Caco-2 (cell line): ENCODE data around the gene FANCI. TPM values are rescaled to one million over a fixed set of nuclear protein-coding genes. Genes with fewer than 3 reads are reported as not detected.

ENCODE experiments used
- BruUV-seq: library from RNA; stranded (reverse); fragments of 400-500 nt; replicated peaks from 2 replicates; lab custom pipeline; 2021; lab: Mats Ljungman, UMichigan
- CTCF ChIA-PET: fragments of 300-600 bp; sonication (Branson Sonifier 250); formaldehyde crosslinking; loops from one replicate; lab custom pipeline; 2022; ENCODE audit warnings: antibody characterized with exemption; lab: Charles Lee
- POLR2A ChIA-PET: fragments of 300-600 bp; sonication (Branson Sonifier 250); formaldehyde crosslinking; loops from one replicate; lab custom pipeline; 2022; ENCODE audit warnings: antibody characterized with exemption; lab: Charles Lee
- DNase-seq, 2 experiments: peaks; one replicate each; pipeline versions ENCODE4 v3.0.0 to v3.0.0-alpha.2; 2020 to 2022
- H3K27me3 ChIP-seq: replicated peaks from 2 replicates; pipeline ENCODE4 v1.6.0; 2011; ENCODE audit warnings: low read length; ENCODE audit not compliant: control insufficient read depth, insufficient read depth
- H3K36me3 ChIP-seq: 2 replicates; pipeline ENCODE4 v1.5.1; 2011; ENCODE audit warnings: low read length; ENCODE audit not compliant: control insufficient read depth, insufficient read depth
- H3K4me1 ChIP-seq: fragments of 250-450 bp; sonication (Bioruptor Pico); 2 replicates; pipeline ENCODE4 v1.5.1; 2020; ENCODE audit warnings: mild to moderate bottlenecking
- H3K4me3 ChIP-seq: 2 replicates; pipeline ENCODE4 v1.5.1; 2011; ENCODE audit warnings: low read depth, mild to moderate bottlenecking, control low read depth, low read length
- H3K9me3 ChIP-seq: fragments of 250-450 bp; sonication (Bioruptor Pico); 2 replicates; pipeline ENCODE4 v1.5.1; 2020; ENCODE audit warnings: mild to moderate bottlenecking, moderate library complexity
- H3K27ac Mint-ChIP-seq: one replicate; pipeline ENCODE4 v1.8.0; 2022; ENCODE audit warnings: mixed read lengths; ENCODE audit not compliant: unreplicated experiment
- H3K27me3 Mint-ChIP-seq: one replicate; pipeline ENCODE4 v1.8.0; 2022; ENCODE audit warnings: mixed read lengths; ENCODE audit not compliant: insufficient read depth, unreplicated experiment
- H3K36me3 Mint-ChIP-seq: one replicate; pipeline ENCODE4 v1.8.0; 2022; ENCODE audit warnings: mild to moderate bottlenecking, mixed read lengths; ENCODE audit not compliant: insufficient read depth, unreplicated experiment
- H3K4me1 Mint-ChIP-seq: one replicate; pipeline ENCODE4 v1.8.0; 2022; ENCODE audit warnings: low read depth, mixed read lengths; ENCODE audit not compliant: unreplicated experiment
- H3K4me3 Mint-ChIP-seq: one replicate; pipeline ENCODE4 v1.8.0; 2022; ENCODE audit warnings: mild to moderate bottlenecking, moderate library complexity, mixed read lengths; ENCODE audit not compliant: unreplicated experiment
- H3K9me3 Mint-ChIP-seq: one replicate; pipeline ENCODE4 v1.8.0; 2022; ENCODE audit warnings: mixed read lengths; ENCODE audit not compliant: unreplicated experiment
- intact Hi-C: fragments of 100-400 bp; cut with micrococcal nuclease; formaldehyde crosslinking; loops from one replicate; pipeline ENCODE4 v1.10.0; 2022; ENCODE audit not compliant: unreplicated experiment
- total RNA-seq: library from RNA; stranded (reverse); gene quantifications from 2 replicates; pipeline ENCODE4 v1.2.3, GENCODE V29; 2022
- TF ChIP-seq, protein P1 (sequence below), 2 experiments: fragments of 200-600 bp in 1 of 2; IDR thresholded peaks; 1 replicate in 1 of 2; 2 replicates in 1 of 2; pipeline versions ENCODE4 v1.5.1 to v1.8.0; 2011 to 2022; ENCODE audit warnings: antibody characterized with exemption in 1 of 2, control low read depth in 1 of 2, inconsistent platforms in 1 of 2, low read depth in 1 of 2, low read length in 1 of 2, mild to moderate bottlenecking in 1 of 2, moderate library complexity in 1 of 2; ENCODE audit not compliant: insufficient read depth in 1 of 2, severe bottlenecking in 1 of 2, unreplicated experiment in 1 of 2

Gene FANCI
- total RNA-seq, 1 experiment from 2014 or later = 94.2 TPM

DNA sequence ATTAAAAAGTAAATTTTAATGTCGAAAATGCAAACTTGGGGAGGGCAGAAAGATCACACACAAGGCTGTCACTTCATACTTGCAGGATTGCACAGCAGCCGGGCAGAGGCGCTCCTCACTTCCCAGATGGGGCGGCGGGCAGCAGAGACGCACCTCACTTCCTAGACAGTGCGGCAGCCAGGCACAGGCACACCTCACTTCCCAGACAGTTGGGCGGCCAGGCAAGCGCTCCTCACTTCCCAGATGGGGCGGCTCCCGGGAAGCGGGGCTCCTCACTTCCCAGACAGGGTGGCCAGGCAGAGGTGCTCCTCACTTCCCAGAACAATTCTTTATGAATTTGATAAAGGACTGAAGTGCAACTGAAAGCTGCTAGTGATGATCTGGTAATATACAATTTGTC lies 43.6 kb upstream of the FANCI start:
- no peaks in the 10 kb centered on the region for H3K4me1 Mint-ChIP-seq
- intact Hi-C loops = no loop called here

DNA sequence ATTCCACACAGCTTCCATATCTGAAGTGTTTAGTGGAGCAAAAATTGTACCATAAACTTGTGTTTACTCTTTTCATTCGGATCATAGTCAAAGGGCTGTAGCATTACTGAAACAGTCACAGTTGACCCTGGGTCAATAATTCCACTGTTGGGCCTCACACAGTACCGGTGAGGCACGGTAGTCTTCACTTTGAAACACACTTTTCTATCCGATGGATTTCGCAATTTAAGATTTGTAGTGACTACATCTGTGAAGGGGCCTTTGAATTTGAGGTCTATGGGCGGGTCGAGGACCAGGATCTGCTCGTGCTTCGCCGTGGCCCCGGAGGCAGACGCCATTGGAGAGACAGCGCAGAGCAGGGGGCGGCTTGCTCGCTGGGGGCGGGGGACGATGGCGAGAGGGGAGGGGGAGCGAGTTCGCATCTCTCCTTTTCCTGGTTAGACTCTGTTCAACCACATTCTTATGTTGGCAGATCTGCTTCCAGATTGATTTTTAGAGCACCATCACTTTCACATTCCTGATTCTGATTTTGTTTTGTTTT lies 42.2 kb upstream of the FANCI start:
- intact Hi-C loops = no loop called here
- ChIA-PET POLR2A (no interaction called here), CTCF (no interaction called here)
- H3K4me3 ChIP-seq = no peak overlapping the region
- TF ChIP-seq, protein P1, sequence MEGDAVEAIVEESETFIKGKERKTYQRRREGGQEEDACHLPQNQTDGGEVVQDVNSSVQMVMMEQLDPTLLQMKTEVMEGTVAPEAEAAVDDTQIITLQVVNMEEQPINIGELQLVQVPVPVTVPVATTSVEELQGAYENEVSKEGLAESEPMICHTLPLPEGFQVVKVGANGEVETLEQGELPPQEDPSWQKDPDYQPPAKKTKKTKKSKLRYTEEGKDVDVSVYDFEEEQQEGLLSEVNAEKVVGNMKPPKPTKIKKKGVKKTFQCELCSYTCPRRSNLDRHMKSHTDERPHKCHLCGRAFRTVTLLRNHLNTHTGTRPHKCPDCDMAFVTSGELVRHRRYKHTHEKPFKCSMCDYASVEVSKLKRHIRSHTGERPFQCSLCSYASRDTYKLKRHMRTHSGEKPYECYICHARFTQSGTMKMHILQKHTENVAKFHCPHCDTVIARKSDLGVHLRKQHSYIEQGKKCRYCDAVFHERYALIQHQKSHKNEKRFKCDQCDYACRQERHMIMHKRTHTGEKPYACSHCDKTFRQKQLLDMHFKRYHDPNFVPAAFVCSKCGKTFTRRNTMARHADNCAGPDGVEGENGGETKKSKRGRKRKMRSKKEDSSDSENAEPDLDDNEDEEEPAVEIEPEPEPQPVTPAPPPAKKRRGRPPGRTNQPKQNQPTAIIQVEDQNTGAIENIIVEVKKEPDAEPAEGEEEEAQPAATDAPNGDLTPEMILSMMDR (IDR thresholded peaks at IDR 0.05; ENCODE audit: insufficient read depth in 1 of 2, low read depth in 1 of 2, low read length in 1 of 2, severe bottlenecking in 1 of 2, unreplicated experiment in 1 of 2) = no peak
- no peak for DNase-seq
- Mint-ChIP-seq H3K27me3 (no peaks in the 10 kb centered on the region), H3K9me3 (no peaks in the 10 kb centered on the region), H3K36me3 (peaks cover 8% of the 10 kb centered on the region), H3K4me3 (no peak overlapping the region), H3K27ac (no peak overlapping the region), H3K4me1 (no peaks in the 10 kb centered on the region)
- H3K4me1 ChIP-seq = no peaks in the 10 kb centered on the region
- no peaks in the 10 kb centered on the region; the same call in 1 of the 2 replicates for H3K36me3 ChIP-seq
- no TSS peak for BruUV-seq
- H3K27me3 ChIP-seq = no peaks in the 10 kb centered on the region
- no peaks in the 10 kb centered on the region for H3K9me3 ChIP-seq

More for the DNA sequence above, 43.6 kb upstream of the FANCI start:
- Mint-ChIP-seq H3K27me3 (no peaks in the 10 kb centered on the region), H3K9me3 (no peaks in the 10 kb centered on the region), H3K36me3 (peaks cover 17% of the 10 kb centered on the region), H3K4me3 (no peak overlapping the region), H3K27ac (no peak overlapping the region)
- no peaks in the 10 kb centered on the region for H3K27me3 ChIP-seq
- ChIA-PET CTCF (interaction anchor here (1.0 to 1.2 kb wide), 2 partner anchors 22 to 166 kb away, joined by 3 to 5 read pairs; no protein-coding TSS in a partner anchor), POLR2A (no interaction called here)
- no peak for DNase-seq
- H3K4me3 ChIP-seq = no peak overlapping the region
- TF ChIP-seq, protein P1 (IDR thresholded peaks at IDR 0.05; ENCODE audit: insufficient read depth in 1 of 2, low read depth in 1 of 2, low read length in 1 of 2, severe bottlenecking in 1 of 2, unreplicated experiment in 1 of 2) = no peak
- H3K36me3 ChIP-seq = no peaks in the 10 kb centered on the region; the same call in 1 of the 2 replicates
- no peaks in the 10 kb centered on the region for H3K4me1 ChIP-seq
- BruUV-seq = no TSS peak
- H3K9me3 ChIP-seq = no peaks in the 10 kb centered on the region

DNA sequence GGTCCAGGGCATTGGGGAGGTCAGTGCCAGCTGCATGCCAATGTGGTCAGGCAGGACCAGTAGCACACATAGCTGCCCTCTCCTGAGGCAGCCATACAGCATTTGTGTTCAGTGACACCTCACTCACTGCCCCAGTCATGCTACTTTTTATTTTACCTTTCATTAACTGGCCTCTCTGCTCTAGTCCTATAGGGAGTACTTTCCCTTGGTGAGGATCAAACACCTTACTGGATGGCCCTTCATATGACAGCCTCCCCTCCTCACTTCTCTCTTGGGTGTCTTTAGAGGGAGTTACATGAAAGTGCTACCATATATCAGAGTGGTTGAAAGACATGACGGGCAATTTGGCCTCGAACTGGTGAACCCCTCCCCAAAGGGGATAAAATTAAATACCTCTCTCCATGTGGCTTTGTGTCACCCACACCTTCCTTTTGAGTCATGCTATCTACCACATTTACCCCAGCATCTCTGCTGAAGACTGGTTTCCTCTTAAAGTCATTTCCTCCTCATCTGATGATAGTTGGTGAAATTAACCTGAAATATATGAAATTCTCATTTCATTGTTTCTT lies 40.0 kb upstream of the FANCI start:
- intact Hi-C loops = no loop called here

More for the DNA sequence above, 40.0 kb upstream of the FANCI start:
- H3K36me3 ChIP-seq = no peaks in the 10 kb centered on the region
- BruUV-seq = no TSS peak
- no peak overlapping the region for H3K4me3 Mint-ChIP-seq
- H3K27ac Mint-ChIP-seq = no peak overlapping the region
- TF ChIP-seq, protein P1 (IDR thresholded peaks at IDR 0.05; ENCODE audit: insufficient read depth in 1 of 2, low read depth in 1 of 2, low read length in 1 of 2, severe bottlenecking in 1 of 2, unreplicated experiment in 1 of 2) = no peak
- peaks cover 8% of the 10 kb centered on the region for H3K36me3 Mint-ChIP-seq
- H3K27me3 ChIP-seq = no peaks in the 10 kb centered on the region
- ChIA-PET POLR2A (no interaction called here), CTCF (no interaction called here)
- no peak for DNase-seq
- no peaks in the 10 kb centered on the region for H3K27me3 Mint-ChIP-seq
- peaks cover 6% of the 10 kb centered on the region; the same call in 1 of the 2 replicates for H3K4me1 ChIP-seq
- no peak overlapping the region for H3K4me3 ChIP-seq
- no peaks in the 10 kb centered on the region for H3K9me3 Mint-ChIP-seq
- H3K9me3 ChIP-seq = no peaks in the 10 kb centered on the region
- no peaks in the 10 kb centered on the region for H3K4me1 Mint-ChIP-seq
